Stimulated activated CD4-positive, alpha-beta T cell treated with anti-CD3 and anti-CD28 coated beads, Interleukin-12 subunit alpha, Interleukin-12 subunit beta, amount 100 ng/mL, for 24 hours (primary cell): ENCODE data around the gene ENTPD6.
"Not testable (repeated sequence)": the region's sequence is repeated elsewhere in the genome, so short reads cannot be mapped to it uniquely, and the experiment has no call there.

Source experiments
- DNase-seq, 2 experiments: peaks; one replicate each; pipeline ENCODE4 v3.0.0-alpha.2; 2020; ENCODE audit warnings: low read depth in 2 of 2

The ENTPD6 gene

DNA sequence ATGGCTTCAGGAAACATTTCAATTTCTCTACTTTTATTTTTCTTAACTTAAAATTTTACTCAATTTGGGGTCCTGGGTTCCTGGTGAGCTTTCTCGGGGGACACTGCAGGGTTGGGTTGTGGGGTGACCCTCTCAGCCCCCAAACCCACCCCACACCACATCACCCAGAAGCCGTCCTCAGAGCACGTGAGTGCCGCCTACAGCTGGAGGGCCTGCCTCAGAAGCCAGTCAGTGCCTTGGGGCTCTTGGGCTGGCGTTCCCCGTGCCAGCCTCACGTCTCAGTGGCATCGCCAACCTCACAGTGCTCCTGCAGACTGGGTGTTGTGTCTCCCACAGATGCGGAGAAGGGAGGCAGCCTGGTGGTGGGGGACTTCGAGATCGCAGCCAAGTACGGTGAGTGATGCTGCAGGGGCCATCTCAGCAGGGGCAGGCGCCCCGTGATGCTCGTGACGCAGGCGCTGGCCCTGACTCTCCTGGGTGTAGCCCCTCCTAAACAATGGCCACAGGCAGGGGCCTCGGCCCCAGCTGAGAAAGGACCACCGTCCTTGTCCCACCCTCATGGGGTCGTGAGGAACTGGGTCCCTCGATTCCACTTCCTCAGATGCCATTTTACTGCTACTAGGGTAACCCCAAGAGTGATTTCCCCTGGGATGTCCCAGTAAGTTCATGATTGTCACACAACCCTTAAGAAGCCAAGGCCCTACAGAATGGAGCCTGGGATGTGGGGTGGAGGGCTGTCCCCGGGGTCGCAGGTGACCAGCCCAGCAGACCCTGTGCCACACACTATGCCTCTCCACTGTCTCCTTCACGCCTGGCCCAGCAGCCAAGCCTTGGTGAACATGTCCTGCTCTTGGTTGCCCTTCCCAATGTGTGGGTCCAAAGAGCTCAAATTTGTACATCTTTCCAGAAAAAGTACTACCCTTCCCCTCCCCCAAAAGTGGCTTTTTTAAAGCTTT is 28.5 kb downstream of the ENTPD6 start:
- no peak for DNase-seq

DNA sequence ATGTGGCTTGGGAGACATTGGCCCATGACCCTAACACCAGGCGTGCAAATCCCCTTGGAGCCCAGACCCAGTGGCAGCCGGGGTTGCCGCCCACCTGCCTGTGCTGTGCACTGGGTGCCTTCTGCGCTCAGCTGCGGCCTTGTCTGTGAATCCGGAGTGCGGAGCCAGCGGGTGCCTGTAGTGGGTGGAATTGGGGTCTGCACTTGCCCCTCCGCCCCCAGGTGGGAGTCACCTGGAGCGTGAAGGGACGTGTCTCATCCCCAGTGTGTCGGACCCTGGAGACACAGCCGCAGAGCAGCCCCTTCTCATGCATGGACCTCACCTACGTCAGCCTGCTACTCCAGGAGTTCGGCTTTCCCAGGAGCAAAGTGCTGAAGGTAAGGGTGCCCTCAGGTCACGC is 29.4 kb downstream of the ENTPD6 start:
- DNase-seq = no peak

DNA sequence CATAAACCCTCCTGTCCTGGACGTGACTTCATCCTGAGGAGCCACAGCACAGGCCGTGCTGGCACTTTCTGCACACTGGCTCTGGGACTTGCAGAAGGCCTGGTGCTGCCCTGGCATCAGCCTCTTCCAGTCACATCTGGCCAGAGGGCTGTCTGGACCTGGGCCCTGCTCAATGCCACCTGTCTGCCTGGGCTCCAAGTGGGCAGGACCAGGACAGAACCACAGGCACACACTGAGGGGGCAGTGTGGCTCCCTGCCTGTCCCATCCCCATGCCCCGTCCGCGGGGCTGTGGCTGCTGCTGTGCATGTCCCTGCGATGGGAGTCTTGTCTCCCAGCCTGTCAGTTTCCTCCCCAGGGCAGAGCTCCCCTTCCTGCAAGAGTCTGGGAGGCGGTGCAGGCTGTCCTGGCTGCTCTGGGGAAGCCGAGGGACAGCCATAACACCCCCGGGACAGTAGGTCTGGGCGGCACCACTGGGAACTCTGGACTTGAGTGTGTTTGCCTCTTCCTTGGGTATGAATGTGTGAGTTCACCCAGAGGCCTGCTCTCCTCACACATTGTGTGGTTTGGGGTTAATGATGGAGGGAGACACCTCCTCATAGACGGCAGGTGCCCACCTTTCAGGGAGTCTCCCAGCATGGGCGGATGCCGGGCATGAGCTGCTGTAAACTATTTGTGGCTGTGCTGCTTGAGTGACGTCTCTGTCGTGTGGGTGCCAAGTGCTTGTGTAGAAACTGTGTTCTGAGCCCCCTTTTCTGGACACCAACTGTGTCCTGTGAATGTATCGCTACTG is 30.3 kb downstream of the ENTPD6 start:
- DNase-seq = no peak

DNA sequence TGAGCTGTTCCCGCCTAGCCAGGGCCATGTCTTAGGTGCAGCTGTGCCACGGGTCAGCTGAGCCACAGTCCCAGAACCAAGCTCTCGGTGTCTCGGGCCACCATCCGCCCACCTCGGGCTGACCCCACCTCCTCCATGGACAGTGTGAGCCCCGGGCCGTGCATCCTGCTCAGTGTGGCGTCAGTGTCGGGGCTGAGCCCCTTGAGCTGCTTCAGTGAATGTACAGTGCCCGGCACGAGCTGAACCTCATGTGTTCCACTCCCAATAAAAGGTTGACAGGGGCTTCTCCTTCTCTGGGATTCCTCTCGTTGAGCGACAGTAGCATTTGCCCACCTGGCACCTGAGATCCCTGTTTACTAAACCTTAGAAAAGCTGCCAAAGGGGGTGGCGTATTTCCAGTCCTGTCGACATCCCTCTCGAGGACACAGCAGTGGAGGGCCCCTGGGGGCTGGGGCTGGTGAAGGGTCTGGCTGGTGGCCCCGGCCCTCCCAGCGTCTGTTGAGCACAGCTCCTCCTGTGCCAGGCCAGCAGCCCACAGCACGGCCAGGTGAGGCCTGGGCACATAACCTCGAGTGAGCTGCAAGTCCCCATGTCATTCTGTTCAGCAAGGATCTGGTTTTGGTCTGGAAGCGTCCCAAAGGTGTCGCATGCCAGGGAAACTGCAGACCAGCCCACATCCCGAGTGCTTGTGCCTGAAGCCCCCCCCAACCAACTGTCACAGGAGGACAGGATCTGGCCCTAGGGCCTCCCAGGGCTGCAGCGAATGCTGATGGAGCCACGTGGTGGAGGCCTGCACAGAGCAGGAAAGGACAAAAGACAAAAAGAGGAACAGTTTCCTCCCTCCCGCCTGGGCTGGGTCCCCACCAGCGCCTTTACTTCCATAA is 31.2 kb downstream of the ENTPD6 start:
- DNase-seq = no peak

DNA sequence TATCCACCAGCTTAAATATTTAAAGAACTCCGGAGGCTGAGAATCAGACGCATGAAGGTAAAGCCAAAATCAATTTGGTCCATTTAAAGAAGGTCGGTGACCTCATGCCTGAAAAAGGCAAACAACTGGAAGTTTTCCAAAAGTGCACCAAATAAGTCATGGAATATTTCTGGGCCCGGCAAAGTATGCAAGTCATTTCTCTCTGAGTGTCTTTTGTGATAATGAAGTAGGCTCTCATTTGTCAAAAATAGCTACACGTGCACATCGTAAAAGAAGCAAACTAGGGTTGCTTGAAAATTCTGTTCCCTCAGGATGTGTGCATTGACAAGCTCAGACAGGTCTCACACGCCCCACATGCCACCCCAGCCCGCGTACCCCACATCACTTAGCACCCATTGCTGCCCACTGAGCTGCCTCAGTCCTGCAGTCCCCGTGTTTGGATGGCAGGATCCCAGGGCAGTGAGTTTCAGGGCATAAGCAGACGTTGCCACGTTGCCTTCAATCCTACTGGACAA is 31.9 kb downstream of the ENTPD6 start:
- DNase-seq = no peak

DNA sequence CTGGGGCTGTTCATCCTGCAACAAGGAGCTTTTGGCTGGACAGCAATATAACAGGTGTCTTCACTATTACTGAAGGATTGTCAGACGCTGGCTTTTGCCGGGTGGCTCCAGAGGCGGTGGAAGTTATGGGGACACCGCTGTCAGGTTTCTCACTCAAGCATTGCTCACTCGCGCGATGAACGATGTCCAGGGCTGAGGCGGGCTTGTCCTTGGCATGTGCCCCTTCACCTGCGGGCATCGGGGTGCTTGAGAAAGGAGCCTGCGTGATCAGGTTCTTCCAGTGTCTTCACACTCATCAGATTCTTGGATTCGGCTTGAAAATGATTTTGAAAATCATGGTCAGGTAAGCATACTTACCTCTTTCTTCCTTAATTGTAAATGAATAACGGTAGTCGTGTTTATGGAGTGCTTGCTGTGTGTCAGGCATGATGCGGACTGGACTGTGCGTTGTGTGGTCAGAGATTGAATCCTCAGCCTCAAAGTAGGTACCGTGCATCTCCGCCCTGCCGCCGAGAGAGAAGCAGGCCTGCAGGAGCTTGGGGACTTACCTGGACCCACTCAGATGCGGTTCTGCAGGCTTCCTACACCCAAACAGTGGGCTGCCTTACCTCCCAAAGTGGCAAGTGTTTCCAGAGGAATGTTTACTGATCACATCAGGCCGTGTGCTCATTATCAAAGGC is 34.1 kb downstream of the ENTPD6 start:
- no peak for DNase-seq

DNA sequence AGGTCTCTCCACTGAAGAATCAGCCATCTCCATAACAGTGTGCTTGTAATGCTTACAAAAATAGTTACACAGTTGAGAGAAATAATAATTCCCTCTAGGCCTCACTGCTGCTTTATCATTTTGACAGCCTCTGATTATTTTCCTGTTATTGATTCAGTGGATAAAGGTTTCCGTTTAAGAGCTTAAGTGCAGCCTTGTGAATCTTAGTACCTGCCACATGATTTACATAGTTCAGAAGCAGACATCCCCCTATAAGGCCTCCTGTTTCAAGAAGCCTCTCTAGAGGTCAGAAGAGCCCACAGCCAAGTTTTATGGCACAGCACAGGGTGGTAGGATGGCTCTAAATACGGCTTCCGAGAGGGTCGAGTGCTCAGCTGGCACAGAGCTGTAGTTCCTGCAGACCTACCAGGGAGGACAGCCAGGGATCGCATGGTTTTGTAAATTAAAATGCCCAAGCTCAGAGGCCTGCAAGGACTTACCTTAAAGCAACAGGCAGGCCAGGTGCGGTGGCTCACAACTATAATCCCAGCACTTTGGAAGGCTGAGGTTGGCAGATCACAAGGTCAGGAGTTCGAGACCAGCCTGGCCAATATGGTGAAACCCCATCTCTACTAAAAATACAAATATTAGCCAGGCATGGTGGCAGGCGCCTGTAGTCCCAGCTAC is 34.8 kb downstream of the ENTPD6 start:
- no peak for DNase-seq

DNA sequence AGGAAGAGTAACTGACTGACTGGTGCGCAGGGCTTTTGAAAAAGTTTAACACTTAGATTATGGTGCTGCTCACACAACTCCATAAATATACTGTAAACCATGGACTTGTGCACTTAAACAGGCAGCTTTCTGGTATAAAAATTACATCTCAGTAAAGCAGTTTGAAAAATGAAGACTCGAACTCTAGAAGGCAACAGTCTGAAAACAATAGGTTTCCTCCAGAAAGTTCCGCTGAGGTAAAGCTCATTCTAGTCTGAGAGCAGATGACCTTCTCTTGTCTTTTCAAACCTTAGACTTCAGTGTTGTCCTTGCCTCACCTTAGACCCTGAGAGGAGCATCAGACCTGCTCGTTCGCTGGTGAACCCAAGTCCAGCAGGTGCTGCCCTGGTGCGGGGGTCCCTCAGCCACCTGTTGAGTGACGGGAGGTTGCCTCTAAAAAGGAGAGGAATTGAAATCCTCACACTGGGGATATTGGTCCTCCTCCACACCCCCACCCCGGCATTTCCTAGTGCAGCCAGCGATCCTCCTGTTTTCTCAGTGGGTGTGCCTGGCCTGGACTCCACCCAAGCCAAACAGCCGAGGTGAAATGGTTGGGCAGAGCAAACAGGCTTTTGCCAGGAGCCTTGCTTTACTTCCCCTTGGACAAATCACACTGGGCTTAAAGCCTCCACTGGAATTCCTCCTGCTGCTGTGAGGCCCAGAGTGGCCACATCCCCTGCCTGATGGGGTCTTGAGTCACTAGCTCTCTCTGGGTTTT is 37.7 kb downstream of the ENTPD6 start:
- DNase-seq = no peak

DNA sequence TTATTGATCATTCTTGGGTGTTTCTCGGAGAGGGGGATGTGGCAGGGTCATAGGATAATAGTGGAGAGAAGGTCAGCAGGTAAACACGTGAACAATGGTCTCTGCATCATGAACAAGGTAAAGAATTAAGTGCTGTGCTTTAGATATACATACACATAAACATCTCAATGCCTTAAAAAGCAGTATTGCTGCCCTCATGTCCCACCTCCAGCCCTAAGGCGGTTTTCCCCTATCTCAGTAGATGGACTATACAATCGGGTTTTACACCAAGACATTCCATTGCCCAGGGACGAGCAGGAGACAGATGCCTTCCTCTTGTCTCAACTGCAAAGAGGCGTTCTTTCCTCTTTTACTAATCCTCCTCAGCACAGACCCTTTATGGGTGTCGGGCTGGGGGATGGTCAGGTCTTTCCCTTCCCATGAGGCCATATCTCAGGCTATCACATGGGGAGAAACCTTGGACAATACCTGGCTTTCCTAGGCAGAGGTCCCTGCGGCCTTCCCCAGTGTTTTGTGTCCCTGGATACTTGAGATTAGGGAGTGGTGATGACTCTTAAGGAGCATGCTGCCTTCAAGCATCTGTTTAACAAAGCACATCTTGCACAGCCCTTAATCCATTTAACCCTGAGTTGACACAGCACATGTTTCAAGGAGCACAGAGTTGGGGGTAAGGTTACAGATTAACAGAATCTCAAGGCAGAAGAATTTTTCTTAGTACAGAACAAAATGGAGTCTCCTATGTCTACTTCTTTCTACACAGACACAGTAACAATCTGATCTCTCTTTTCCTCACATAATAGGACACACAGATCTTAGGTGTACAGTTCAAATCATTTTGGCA is 38.7 kb downstream of the ENTPD6 start:
- not testable (repeated sequence) for DNase-seq

DNA sequence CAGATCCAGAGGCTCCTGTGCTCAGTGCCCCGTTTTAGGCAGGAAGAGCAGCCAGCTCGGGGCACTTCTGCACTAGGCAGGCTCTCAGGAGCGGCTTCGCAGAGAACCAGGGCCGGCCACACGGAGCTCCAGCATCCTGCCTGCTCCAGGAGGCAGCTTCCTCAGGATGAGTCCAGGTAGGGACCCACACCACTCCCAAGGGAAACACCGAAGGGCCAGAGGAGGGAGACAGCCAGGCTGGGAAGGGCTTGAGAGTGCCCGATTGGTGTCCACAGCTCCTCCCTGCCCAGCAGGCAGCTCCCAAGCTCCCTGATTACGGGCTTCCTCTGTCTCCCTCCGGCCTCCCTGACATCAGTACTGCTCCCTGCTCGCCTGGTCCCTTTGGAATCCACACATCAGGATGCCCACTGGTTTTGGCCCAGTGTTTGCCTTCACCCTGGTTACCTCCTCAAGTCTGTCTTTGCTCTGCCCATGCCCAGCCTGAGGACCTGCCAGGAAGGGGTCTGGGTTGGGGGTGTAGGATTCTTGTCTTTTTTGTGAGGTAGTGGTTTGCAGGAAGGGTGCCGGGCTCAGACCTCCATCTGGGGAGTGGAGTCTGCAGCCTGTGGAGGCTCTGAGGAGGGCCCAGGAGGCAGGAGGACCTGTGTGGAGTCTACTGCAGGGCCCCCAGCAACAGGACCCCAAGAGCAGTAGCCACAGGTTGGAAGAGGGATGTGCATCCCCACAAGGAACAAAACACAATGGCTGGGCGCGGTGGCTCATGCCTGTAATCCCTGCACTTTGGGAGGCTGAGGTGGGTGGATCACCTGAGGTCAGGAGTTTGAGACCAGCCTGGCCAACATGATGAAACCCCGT is 41.2 kb downstream of the ENTPD6 start:
- no peak for DNase-seq

DNA sequence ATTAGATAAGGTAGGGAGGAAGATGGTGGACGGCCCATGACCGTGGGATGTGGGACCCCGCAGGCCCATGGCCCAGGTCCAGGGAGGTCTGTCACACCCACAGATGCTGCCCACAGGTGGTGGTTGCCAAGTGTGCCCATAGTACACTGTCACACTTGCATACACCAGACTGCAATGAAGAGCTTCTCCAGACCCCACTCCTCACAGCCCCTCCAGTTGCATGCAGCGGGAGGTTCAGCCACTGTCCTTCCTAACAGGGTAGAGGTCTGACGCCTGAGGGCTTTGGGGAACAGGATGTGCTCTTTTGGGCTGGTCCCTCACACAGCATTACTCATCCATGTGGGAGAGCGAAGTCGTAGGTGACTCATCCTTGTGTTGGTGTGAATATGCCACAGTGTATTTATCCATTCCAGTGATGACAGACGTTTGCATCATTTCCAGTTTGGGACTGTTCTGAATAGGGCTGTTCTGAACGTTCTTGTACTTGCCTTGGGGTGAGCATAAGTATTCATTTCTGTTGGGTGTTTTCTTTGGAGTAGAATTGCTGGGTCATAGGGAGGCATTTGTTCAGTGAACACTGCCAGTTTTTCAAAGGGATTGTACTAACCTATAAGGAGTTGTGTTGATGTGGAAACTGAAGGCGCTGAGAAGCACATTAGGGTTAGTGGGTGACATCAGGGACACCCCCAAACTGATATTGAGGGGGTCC is 42.3 kb downstream of the ENTPD6 start:
- peak in 1 of 2 experiments; percentile 56 for DNase-seq

DNA sequence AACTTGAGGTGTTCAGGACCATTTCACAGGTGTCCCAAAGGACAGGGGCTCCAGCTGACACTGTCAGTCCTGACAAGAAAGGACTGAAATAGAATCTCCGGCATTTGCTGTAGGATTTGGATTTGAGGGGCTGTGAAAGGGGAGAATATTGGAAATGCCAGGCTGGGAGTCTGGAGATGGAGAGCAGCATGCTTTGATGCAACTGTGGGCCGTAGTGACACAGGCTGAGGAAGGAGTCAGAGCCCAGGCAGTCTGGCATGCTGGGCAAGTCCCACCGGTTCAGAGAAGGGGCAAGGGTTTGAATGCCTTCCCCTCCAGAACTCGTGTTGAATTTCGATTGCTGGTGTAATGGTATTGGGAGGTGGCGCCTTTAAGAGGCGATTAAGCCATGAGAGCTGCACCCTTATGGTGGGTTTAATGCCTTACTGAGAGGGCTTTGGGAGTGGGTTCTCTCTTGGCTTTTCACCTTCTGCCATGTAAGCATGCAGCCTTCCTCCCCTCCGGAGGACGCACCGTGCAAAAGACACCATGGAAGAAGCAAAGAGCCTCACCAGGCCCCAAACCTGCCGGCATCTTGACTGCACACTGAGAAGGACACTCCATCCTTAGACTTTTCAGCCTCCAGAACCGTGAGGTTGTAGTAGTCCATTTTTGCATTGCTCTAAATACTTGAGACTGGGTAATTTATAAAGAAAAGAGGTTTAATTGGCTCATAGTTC is 43.0 kb downstream of the ENTPD6 start:
- no peak for DNase-seq

DNA sequence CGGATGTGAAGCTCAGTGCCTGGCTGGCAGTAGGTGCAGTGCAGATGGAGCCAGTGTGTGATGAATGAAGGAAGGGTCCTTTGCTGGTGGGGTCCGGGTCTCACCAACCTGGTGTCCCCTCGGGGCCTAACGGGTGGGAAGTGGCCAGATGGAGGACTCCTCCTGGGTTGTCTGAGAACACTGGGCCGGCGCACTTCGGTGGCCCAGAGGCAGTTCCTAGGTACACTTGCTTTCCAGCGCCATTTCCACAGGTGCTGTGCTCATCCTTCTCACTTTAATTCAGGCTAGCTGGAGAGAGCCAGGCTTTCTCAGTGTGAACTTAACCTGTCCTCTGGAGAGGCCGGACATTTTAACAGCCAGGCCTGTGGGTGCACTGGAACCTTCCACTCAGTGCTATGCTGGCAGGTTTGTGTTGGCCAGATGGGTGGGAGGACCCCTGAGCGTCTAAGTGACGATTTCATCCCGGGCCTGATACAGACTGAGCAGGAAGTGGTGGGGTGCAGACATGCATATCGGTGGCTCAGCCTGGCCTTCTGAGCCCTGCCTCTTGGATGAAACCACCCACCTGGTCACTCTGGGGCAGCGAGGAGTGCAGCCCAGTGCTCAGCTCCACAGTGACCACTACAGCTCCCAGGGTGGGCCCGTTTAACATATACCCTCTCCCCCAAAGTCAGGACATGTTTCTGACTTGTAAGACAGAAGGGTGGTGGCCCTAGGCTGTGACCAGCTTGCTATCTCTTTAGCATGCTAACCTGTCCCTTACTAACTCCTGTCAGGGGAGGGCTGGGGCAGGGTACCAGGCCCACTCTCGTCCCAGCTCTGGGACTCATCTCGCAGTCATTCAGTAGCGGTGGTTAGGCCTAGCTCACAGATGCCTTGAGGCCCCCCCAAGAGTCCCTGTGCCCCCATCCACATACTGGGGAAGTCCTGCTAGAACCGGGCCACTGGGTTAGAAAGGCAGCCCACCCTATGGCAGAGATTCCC is 44.2 kb downstream of the ENTPD6 start:
- no peak for DNase-seq

DNA sequence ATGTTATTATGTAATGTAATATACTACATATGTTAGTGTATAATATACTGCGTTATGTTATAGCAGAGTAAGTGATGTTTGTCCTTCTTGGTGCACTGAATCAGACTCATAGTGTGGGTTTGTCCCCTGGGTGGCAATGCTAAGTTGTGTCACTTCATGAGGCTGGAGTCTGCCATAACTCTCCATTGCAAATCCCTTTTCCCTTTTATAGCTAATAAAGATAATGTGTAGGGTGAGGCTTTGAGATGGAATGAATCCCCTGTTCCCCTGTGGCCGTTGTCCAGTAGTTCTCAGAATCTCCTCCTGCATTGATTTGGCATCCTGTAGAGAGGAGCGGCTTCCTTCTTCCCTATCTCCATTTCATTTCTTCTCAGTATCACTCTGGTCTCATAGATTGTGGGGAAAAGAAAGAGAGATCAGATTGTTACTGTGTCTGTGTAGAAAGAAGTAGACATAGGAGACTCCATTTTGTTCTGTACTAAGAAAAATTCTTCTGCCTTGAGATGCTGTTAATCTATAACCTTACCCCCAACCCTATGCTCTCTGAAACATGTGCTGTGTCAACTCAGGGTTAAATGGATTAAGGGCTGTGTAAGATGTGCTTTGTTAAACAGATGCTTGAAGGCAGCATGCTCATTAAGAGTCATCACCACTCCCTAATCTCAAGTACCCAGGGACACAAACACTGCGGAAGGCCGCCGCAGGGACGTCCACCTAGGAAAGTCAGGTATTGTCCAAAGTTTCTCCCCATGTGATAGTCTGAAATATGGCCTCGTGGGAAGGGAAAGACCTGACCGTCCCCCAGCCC is 45.5 kb downstream of the ENTPD6 start:
- DNase-seq = not testable (repeated sequence)

DNA sequence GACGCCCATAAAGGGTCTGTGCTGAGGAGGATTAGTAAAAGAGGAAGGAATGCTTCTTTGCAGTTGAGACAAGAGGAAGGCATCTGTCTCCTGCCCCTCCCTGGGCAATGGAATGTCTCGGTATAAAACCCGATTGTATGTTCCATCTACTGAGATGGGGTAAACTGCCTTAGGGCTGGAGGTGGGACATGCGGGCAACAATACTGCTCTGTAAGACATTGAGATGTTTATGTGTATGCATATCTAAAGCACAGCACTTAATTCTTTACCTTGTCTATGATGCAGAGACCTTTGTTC is 46.1 kb downstream of the ENTPD6 start:
- not testable (repeated sequence) for DNase-seq
